Stimulated activated CD8-positive, alpha-beta memory T cell treated with anti-CD3 and anti-CD28 coated beads, Interleukin-12 subunit alpha, Interleukin-12 subunit beta, amount 100 ng/mL, for 4 hours (primary cell): ENCODE data around the gene HIBADH.
"Not testable (repeated sequence)": the region's sequence is repeated elsewhere in the genome, so short reads cannot be mapped to it uniquely, and the experiment has no call there.

Source experiments
- DNase-seq: peaks from one replicate; pipeline ENCODE4 v3.0.0-alpha.2; 2020; ENCODE audit warnings: low read depth

Gene HIBADH

DNA sequence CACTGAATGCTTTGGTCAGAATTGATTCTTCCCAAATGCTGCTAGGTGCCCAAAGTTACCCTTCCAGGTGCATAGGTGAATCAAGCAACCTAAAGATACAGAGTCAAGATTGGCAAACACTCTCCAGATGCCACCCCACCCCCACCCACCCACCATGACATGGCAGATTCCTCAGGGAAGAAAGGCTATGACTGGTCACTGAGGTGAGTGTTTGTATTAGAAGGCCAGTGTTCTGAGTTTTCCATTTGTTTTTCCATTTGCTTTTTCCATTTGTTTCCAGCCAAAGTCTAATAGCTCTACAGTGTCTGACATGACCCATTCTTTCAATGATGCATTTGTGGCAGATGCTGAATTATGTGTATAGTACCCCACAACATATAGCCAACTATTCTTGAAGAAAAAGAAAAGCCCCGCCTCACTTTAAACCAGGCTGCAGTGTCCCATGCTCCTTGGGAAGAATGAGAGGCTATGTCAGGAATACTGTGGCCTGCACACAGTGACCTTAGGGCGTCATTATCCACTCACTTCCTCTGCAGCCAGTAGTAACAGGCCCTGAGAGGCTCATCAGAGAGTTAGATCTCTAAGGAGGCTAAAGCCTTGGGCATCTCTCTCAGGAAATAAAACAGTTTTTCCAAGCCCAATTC, 16.1 kb upstream of the HIBADH start:
- DNase-seq = no peak

DNA sequence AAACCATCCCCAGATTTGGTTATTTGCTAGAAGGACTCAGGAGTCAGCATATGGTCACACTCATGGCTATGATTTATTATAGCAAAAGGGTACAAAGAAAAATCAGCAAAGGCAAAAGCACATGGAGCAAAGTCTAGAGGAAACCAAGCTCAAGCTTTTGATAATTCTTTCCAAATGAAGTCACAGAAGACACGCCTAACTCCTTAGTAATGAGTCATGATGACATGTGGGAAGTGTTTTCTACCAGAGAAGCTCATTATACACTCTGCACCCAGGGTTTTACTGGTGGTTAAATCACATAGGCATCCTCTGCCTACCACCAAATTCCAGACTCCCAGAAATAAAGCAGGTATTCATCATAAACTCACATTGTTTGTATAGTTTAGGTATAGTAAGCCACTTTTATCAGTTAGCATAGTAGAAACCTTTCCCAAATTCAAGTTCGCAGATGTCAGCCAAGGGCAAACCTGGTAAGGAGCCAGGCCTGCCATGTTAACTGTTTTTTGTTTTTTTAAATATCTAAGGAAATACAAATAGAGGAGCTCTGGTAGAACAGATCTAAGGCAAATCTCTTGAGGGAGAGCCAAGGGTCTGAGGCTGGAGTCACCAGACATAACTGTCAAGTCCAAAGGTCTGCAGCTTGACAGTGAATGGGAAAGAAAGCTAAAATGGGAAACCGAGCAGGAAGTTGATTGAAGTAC, 15.4 kb upstream of the HIBADH start:
- DNase-seq = no peak

DNA sequence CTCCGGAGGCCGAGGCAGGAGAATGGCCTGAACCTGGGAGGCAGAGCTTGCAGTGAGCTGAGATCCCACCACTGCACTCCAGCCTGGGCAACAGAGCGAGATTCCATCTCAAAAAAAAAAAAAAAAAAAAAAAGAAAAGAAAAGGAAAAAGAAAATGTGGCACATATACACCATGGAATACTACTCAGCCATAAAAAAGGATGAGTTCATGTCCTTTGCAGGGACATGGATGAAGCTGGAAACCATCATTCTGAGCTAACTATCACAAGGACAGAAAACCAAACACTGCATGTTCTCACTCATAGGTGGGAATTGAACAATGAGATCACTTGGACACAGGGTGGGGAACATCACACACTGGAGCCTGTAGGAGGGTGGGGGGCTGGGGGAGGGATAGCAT, 11.4 kb upstream of the HIBADH start:
- DNase-seq = not testable (repeated sequence)

DNA sequence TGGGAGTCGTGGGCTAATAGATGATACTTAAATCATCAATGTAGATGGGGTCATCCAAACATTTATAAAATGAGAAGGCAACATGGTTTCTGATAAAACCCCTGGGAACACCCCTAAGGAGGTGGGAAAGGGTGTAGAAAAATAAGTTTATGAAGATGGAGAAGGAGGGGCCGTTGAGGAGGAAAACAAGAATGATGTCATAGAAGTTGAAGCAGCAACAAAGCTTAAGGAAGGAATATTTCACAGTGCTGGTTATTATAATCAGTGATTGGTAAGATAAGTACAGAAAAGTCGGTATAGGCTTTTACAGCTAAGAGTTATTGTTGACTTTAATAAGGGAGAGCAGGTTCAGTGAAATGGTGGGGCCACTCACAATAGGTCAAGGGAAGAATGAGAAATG, 9.0 kb upstream of the HIBADH start:
- no peak for DNase-seq

DNA sequence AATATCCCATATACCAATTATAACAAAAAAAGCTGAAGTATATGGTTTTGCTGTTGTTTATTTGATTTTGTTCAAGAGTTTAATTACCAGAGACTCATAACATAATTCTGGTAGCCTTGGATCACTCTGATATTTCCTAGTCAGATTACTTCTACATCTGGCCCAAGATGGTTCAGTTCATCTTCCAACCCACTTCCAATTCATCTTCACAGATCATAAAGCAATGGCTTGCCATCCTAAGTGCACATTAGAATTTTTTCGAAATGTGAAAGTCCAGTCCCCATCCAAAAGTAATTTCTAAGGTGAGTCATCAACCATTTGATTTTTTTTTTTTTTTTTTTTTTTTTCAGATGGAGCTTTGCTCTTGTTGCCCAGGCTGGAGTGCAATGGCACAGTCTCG, 8.0 kb upstream of the HIBADH start:
- DNase-seq = no peak

DNA sequence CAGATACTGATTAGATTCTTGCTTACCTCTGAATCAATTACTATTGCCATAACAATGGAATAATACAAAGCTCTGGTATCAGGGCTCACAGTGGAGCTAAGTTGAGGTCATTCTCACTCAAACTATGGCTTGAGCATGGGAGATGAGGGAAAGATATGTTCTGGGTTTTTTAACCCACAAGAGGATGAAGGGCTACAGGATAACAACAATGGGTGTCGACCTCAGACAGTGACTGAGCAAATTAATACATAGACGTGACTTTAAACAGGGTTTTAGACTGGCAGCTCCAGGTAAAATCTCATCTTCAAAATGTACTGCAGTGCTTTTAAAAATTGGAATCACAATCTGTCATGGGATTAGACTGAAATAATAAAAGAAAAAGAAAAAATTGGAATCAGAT, 7.5 kb upstream of the HIBADH start:
- DNase-seq = no peak

DNA sequence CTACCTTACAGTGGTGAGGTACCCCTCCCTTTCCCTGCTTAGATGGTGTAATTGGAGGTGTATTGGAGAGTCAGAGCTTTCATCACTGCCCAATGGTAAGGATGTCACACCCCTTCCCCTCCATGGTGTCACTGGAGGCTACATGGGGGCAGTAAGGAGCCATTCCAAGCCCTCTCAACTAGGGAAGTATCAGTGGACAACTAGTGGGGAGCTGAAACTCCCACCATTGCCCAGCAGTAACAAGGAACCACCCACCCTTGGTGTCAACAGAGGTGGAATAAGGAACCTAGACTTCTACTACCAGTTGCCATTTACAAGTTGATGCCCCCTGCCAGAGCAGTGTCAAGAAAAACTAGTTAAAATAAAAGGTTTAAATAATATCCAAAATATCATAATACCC, 2.8 kb upstream of the HIBADH start:
- DNase-seq = no peak

DNA sequence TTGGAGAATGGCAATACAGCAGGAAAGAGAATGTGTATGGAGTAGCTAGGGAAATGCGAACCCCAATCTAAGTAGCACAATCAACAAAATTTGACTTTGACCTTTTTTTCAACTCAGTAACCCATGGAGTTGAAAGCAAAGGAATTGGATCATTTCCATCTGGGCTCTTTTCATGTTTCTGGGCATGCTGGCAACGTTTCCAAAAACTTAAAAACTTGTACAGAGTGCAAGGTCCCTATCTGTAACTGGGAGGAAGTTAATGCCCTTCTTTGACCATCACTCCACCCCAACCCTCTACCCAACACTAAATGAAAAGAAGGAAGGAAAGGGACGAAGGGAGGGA, 1.3 kb upstream of the HIBADH start:
- no peak for DNase-seq

DNA sequence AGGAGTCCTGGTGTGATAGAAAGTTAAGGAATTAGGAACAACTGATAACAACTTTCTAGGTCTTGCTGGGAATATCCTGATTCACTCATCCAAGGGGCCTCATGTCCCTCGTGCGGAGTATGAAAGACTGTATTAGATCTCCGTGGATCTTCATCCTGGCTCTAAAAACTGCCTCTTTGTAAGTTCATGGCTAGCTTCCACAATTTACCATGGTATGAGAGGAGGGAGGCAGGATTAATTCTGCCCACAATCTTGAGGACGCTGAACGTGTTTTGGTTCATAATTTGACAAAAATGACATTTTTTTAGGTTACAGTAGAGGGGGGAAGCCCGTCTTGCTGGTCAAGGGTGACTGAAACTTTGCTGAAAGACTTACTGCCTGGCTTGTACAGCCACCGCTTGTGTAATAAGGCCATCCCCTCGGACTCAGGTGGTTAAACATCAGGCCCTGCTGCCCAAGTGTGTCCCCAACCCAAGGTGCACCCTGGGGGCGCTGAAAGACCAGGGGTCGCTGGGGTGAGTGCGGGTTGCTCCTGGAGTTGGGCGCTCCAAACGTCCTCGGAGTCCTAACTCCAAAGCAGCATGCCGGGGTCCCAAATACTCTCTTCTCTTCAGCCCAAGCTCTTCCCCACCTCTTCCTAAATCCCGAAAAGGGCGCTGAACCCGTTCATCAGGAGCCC, 733 bp downstream of the HIBADH start:
- peak; percentile 11 for DNase-seq

DNA sequence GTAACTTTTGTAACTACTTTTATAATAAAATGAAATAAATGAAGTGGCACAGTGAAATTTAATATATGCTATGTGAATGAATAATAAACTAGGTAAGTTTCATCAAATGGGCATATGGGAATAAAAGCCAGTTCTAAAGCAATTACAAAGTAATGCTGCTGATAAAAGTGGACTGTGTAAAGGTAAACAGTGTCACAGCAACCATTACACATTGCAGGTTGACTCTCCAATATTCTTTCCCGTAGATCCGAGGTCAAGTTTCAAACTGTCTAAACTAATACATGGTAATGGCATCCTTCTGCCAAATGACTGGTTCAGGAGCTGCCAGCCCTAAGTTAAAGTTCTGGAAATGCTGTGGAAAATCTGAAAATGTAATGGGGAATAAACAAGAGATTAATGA, 6.0 kb downstream of the HIBADH start:
- DNase-seq = no peak

DNA sequence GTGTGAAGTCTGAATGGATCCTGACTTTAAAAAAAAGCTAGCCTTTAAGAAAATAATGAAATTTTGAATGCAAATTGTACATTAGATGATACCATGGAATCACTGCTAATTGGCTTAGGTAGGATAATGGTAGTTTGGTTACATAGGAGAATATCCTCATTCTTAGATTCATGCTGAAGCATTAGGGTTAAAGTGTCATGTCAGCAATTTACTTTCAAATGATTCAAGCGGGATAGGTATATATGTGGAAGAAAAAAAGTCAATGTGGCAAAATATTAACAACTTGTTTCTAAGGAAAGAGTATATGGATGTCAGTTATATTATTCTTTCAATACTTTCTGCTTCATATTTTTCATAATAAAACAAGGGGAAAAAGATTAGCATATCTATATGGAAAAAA, 7.5 kb downstream of the HIBADH start:
- no peak for DNase-seq

DNA sequence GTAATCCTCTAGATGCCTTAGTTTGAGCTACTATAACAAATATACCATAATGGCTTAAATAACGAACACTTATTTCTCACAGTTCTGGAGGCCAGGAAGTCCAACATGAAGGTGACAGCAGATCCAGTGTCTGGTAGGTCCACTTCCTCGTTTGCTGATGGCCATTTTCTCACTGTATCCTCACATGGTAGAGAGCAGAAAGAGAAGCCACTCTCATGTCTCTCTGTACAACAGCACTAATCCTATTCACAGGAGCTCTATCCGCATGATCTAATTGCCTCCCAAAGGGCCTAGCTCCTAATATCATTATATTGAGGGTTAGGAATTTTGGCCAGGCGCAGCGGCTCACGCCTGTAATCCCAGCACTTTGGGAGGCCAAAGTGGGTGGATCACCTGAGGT, 10.2 kb downstream of the HIBADH start:
- DNase-seq = no peak

DNA sequence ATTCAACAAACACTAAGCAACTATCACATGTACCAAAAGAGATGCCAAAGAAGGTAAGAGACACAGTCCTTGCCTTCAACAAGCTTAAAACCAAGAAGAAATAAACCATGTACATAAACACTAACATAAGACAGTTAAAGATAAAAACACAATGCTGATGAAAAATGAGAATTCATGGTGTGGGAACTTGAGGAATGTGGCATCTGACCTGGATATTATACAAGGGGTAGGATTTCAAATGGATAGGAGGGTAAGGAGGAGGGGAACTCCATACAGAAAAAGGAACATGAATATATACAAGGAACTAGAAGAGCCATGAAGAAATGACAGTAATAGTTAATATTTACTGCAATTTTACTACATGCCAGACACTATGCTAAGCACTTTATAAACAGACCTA, 11.0 kb downstream of the HIBADH start:
- no peak for DNase-seq

DNA sequence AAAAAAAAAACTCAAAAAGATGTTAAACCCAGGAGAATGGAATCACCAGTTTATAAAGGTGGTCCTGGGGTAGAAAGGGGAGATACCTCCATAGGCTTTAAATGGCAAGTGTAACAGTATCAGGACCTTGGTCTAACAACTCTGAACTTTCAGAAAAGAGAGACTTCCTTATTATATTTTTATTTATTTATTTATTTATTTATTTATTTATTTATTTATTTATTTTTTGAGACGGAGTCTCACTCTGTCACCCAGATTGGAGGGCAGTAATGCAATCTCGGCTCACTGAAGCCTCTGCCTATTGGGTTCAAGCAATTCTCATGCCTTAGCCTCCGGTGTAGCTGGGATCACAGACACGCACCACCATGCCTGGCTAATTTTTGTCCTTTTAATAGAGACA, 12.4 kb downstream of the HIBADH start:
- no peak for DNase-seq

DNA sequence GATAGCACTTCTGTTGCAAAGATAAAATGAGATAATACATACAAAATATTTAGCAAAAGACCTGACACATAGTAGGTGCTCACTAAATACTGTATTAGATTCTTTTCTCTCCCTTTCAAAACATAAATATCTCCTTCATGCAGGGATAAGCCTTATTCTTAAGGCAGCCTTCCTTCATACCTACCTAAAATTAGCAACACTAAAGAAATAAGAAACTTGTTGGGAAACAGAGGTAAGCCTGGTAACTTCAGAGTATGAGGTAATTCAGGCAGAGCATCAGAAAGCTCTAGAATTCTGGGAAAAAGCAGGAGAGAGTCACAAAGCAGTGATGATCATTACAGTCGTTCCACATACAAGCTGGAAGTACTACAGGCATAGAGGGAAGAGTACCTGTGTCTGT, 15.2 kb downstream of the HIBADH start:
- no peak for DNase-seq

DNA sequence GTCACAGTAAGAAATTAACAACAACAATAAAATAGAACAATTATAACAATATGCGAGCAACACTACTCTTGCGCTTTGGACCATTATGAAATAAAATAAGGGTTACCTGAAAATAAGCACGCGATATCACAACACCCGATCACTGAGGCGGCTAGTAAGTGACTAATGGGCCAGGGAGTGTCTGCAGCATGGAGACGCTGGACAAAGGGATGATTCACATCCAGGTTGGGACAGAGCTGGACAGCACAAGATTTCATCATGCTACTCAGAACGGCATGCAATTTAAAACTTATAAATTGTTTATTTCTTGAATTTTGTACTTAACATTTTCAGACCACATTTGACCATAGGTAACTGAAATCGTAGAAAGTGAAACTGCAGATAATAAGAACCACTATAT, 15.6 kb downstream of the HIBADH start:
- DNase-seq = no peak

DNA sequence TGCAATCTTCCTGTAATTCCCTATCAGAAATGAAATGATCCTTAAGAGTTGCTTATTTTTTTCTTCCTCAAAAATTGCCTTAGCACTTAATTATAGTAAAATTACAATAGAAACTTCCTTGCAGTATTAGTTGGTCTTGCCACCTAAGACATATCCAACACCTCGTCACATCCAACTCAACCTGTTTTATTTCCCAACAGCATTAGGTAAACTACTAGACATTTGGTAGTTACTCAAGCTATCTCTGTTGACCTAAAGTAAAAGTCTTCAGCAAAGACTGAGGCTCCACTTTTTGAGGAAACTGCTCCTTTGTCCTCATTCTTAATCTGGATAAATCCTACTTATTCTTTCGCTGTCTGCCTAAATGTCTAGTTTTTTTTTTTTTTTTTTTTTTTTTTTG, 20.4 kb downstream of the HIBADH start:
- DNase-seq = no peak

DNA sequence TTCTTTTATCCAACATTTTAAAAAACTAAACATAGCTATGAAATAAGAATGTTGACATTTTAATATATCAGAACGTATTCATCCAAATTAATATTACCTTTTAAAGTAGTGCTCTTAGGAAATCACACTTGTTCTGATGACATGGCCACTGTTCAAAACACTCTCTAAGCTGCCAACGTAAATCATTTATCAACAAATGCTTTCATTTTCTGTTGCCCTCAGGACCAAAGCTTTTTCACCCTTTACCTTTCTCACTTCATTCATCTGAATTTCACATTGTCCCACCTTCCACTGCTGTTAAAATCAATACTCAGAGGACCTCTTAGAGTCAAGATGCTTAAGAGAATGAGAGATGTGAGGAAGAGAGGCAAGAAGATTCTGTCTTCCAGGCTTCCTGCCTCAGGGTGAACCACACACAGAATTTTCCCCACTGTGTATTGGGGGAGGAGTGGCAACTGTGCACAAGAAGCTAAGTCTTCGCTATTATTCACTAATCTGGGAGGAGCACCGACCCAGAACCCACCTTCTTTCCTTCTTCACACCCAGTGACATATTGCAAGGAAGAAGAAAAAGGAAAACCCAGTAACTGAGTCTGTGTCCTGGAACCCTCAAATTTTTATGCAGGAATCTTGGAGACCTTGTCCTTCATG, 21.0 kb downstream of the HIBADH start:
- no peak for DNase-seq

DNA sequence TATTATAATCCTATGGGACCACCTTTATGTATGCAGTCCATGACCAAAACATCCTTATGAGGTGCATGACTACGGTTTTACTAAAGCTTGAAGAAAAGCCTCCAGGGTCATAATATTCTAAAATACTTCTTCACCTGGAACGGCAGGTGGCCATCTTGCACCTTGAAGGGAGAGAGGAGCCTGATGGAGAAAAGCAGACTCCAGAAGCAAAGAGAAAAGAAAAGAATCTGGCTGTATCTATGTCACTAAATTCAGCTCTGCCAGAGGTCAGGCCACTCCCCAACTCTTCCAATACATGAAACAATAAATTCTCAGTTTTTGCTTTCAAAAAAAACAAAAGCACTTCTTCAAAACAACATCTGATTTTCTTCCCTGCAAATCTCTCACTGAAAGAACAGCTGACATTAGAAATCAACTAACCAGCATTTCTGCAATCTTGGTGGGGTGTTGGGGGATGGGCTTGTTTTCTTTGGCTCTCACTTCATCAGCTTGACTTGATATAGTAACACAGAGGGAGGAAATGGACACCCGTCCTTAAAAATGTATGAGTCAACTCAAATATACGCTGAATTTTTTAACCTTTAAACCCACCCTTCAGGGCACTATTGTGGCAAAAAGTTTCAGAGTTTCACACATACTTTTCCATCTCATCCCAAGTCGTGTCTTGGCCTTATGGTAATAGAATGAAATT, 21.7 kb downstream of the HIBADH start:
- no peak for DNase-seq

DNA sequence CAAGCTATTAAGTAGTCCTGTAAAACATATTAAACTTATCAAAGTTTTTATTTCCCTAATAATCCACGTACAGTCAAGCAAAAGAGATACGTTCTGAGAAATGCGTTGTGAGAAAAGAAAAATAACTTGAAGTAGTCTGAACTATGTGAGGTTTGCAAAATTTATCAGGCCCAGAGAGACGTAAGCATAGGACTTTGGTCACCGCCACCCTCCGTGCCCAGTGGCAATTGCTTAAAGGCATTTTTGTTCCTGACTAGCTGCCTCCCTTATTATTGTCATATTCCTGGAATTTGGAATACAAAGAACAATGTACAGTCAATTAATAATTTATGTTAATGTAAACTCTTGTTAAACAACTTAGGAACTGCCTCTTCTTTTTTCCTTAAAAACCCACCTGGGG, 22.8 kb downstream of the HIBADH start:
- no peak for DNase-seq

DNA sequence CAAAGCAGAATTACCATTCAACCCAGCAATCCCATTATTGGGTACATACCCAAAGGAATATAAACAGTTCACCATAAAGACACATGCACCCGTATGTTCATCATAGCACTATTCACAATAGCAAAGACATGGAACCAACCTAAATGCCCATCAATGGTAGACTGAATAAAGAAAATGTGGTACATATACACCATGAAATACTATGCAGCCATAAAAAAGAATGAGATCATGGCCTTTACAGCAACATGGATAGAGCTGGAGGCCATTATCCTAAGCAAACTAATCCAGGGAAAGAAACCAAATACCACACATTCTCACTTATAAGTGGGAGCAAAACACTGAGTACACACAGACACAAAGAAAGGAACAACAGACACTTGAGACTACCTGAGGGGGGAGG, 23.6 kb downstream of the HIBADH start:
- DNase-seq = not testable (repeated sequence)

DNA sequence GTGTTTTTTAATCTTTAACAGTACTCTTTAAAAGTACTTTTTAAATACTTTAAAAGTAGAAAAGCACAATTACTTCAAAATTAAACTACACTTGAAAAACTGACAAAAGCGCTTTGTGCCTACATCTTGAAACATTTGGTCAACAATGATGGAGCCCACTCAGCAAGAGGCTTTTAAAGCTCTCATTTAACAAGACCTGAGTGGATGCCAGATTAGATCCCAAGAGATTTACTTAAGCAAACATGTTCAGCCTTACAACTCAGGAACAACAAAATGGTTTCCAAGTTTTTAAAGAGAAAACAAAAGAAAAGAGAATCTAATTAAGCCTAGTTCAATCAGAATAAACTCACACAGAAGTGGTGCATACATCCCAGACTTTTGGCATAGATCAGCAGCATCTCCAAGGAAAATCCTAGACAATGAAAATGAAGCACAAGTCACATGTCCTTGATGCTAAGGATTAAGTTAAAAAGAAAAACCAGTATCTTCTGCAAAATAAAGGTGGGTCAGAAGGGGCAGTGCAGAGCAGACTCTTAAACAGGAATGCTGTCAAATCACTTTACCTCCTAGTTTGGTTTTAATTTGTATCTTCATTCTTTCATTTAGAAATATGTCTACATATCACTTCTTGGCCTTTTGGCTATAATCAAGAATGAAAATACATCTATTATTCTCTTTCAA, 26.2 kb downstream of the HIBADH start:
- DNase-seq = no peak
